WTC11 (cell line): ENCODE results near the gene ADAM12. TPM values are rescaled to one million over a fixed set of nuclear protein-coding genes. Genes with fewer than 3 reads are reported as not detected.

Experiments used
- ATAC-seq: fragments of 200-7000 bp; cut with Tn5 transposase; 2 replicates; pipeline ENCODE4 v1.10.0; 2021; ENCODE audit warnings: mild to moderate bottlenecking, moderate library complexity
- CTCF ChIA-PET: fragments of 300-600 bp; sonication (Branson Sonifier 250); formaldehyde crosslinking; loops from one replicate; lab custom pipeline; 2021; ENCODE audit warnings: antibody characterized with exemption; lab: Charles Lee
- POLR2A ChIA-PET: fragments of 350-600 bp; sonication (Branson Sonifier 250); formaldehyde crosslinking; loops from one replicate; lab custom pipeline; 2021; ENCODE audit warnings: antibody characterized with exemption; lab: Charles Lee
- DNase-seq: peaks from one replicate; pipeline ENCODE4 v3.0.0; 2021; ENCODE audit warnings: low spot score
- H3K27ac Mint-ChIP-seq: 2 replicates; pipeline ENCODE4 v1.8.0; 2021; ENCODE audit warnings: mixed read lengths
- H3K27me3 Mint-ChIP-seq: 2 replicates; pipeline ENCODE4 v1.8.0; 2021; ENCODE audit warnings: low read depth, mild to moderate bottlenecking, moderate library complexity, mixed read lengths
- H3K36me3 Mint-ChIP-seq: 2 replicates; pipeline ENCODE4 v1.8.0; 2021; ENCODE audit warnings: mixed read lengths
- H3K4me1 Mint-ChIP-seq: 2 replicates; pipeline ENCODE4 v1.8.0; 2022; ENCODE audit warnings: mixed read lengths
- H3K4me3 Mint-ChIP-seq: 2 replicates; pipeline ENCODE4 v1.8.0; 2021; ENCODE audit warnings: mild to moderate bottlenecking, moderate library complexity, mixed read lengths
- H3K9me3 Mint-ChIP-seq: 2 replicates; pipeline ENCODE4 v1.8.0; 2021; ENCODE audit warnings: mixed read lengths
- AR ChIP-seq: fragments of 250-450 bp; sonication (Bioruptor Pico); IDR thresholded peaks from 2 replicates; pipeline ENCODE4 v1.9.0; 2021; ENCODE audit warnings: mild to moderate bottlenecking
- ATF2 ChIP-seq: sonication (generic); formaldehyde crosslinking; IDR thresholded peaks from 2 replicates; pipeline ENCODE4 v1.8.1; 2022; ENCODE audit warnings: low read depth, missing genetic modification reagents, borderline replicate concordance
- ATF3 ChIP-seq: sonication (generic); formaldehyde crosslinking; conservative IDR thresholded peaks from 2 replicates; pipeline ENCODE4 v1.8.1; 2022; ENCODE audit warnings: mild to moderate bottlenecking, missing genetic modification reagents
- CDX4 ChIP-seq: fragments of 250-450 bp; sonication (Bioruptor Pico); IDR thresholded peaks from 2 replicates; pipeline ENCODE4 v1.9.0; 2021; ENCODE audit warnings: moderate library complexity, mild to moderate bottlenecking, inconsistent platforms, borderline replicate concordance
- ERG ChIP-seq: fragments of 250-450 bp; sonication (Bioruptor Pico); IDR thresholded peaks from 2 replicates; pipeline ENCODE4 v1.8.0; 2021; ENCODE audit warnings: mild to moderate bottlenecking
- ETV6 ChIP-seq: sonication (generic); formaldehyde crosslinking; IDR thresholded peaks from 2 replicates; pipeline ENCODE4 v1.8.1; 2022; ENCODE audit warnings: mild to moderate bottlenecking, missing genetic modification reagents
- FOXP1 ChIP-seq: sonication (generic); formaldehyde crosslinking; IDR thresholded peaks from 2 replicates; pipeline ENCODE4 v1.8.0; 2022; ENCODE audit warnings: missing genetic modification reagents, mild to moderate bottlenecking, moderate library complexity, borderline replicate concordance
- FOXP4 ChIP-seq: sonication (generic); formaldehyde crosslinking; IDR thresholded peaks from 2 replicates; pipeline ENCODE4 v1.8.0; 2022; ENCODE audit warnings: mild to moderate bottlenecking, missing genetic modification reagents
- GRHL2 ChIP-seq: fragments of 250-450 bp; sonication (Bioruptor Pico); IDR thresholded peaks from 2 replicates; pipeline ENCODE4 v1.8.0; 2022; ENCODE audit warnings: mild to moderate bottlenecking, moderate library complexity; ENCODE audit not compliant: insufficient replicate concordance, severe bottlenecking
- MAX ChIP-seq: sonication (generic); formaldehyde crosslinking; IDR thresholded peaks from 2 replicates; pipeline ENCODE4 v1.8.0; 2022; ENCODE audit warnings: mild to moderate bottlenecking, missing genetic modification reagents
- MYBL2 ChIP-seq: sonication (generic); formaldehyde crosslinking; IDR thresholded peaks from 2 replicates; pipeline ENCODE4 v1.8.1; 2023; ENCODE audit warnings: mild to moderate bottlenecking, moderate library complexity, missing genetic modification reagents
- NFE2L1 ChIP-seq: sonication (generic); formaldehyde crosslinking; IDR thresholded peaks from 2 replicates; pipeline ENCODE4 v1.8.1; 2023; ENCODE audit warnings: missing genetic modification reagents
- SMAD4 ChIP-seq: sonication (generic); formaldehyde crosslinking; IDR thresholded peaks from 2 replicates; pipeline ENCODE4 v1.8.0; 2022; ENCODE audit warnings: mild to moderate bottlenecking, missing genetic modification reagents
- SP1 ChIP-seq: sonication (generic); formaldehyde crosslinking; conservative IDR thresholded peaks from 2 replicates; pipeline ENCODE4 v1.8.1; 2022; ENCODE audit warnings: missing genetic modification reagents
- USF2 ChIP-seq: sonication (generic); formaldehyde crosslinking; IDR thresholded peaks from 2 replicates; pipeline ENCODE4 v1.8.1; 2023; ENCODE audit warnings: mild to moderate bottlenecking, missing genetic modification reagents, moderate library complexity
- ZNF219 ChIP-seq: sonication (generic); formaldehyde crosslinking; IDR thresholded peaks from 2 replicates; pipeline ENCODE4 v1.8.0; 2023; ENCODE audit warnings: missing genetic modification reagents, mild to moderate bottlenecking, borderline replicate concordance
- ZNF396 ChIP-seq: fragments of 250-450 bp; sonication (Bioruptor Pico); IDR thresholded peaks from 2 replicates; pipeline ENCODE4 v1.8.0; 2021; ENCODE audit warnings: mild to moderate bottlenecking, moderate library complexity, borderline replicate concordance
- ZNF416 ChIP-seq: fragments of 250-450 bp; sonication (Bioruptor Pico); IDR thresholded peaks from 2 replicates; pipeline ENCODE4 v1.9.0; 2021; ENCODE audit warnings: mild to moderate bottlenecking, inconsistent platforms
- ZNF423 ChIP-seq: fragments of 250-450 bp; sonication (Bioruptor Pico); IDR thresholded peaks from 2 replicates; pipeline ENCODE4 v2.1.2; 2022; ENCODE audit warnings: mild to moderate bottlenecking, moderate library complexity
- ZNF671 ChIP-seq: fragments of 250-450 bp; sonication (Bioruptor Pico); IDR thresholded peaks from 2 replicates; pipeline ENCODE4 v1.8.0; 2021; ENCODE audit warnings: mild to moderate bottlenecking
- total RNA-seq: library from RNA; stranded (reverse); gene quantifications from 3 replicates; pipeline ENCODE4 v1.2.3, GENCODE V29; 2021

ADAM12 gene
- total RNA-seq, 1 experiment from 2014 or later: 0.22 TPM

- ChIA-PET POLR2A (no interaction called here), CTCF (no interaction called here)
- 0 out of 2 replicates have a peak, but pooled peaks cover 3% of the 10 kb centered on the region for H3K9me3 Mint-ChIP-seq
- DNase-seq: no peak
- no peak for ATAC-seq
- H3K27ac Mint-ChIP-seq: no peak overlapping the region
- H3K27me3 Mint-ChIP-seq: no peaks in the 10 kb centered on the region
- TF ChIP-seq ATF3 (CRISPR knock-in tag) (no peak), FOXP1 (CRISPR knock-in tag) (no peak), SMAD4 (CRISPR knock-in tag) (no peak), ZNF423 (CRISPR knock-in tag) (no peak), ERG (no peak), ZNF671 (CRISPR knock-in tag) (no peak), ETV6 (CRISPR knock-in tag) (no peak), MYBL2 (CRISPR knock-in tag) (no peak), NFE2L1 (CRISPR knock-in tag) (no peak), FOXP4 (CRISPR knock-in tag) (no peak), ZNF416 (CRISPR knock-in tag) (no peak), ZNF219 (CRISPR knock-in tag) (no peak), ZNF396 (no peak), ATF2 (CRISPR knock-in tag) (no peak), GRHL2 (CRISPR knock-in tag) (no peak), MAX (CRISPR knock-in tag) (no peak), USF2 (CRISPR knock-in tag) (no peak), CDX4 (CRISPR knock-in tag) (no peak)
- no peak overlapping the region for H3K4me3 Mint-ChIP-seq
- H3K36me3 Mint-ChIP-seq: no peaks in the 10 kb centered on the region
- H3K4me1 Mint-ChIP-seq: peaks cover 9% of the 10 kb centered on the region
These were observed 19.6 kb upstream of the ADAM12 start for GRCh38 chr10:126407831-126408230.

GRCh38 chr10:126405239-126405775 lies 17.0 kb upstream of the ADAM12 start:
- Mint-ChIP-seq H3K4me1 (peaks cover 9% of the 10 kb centered on the region), H3K9me3 (0 out of 2 replicates have a peak, but pooled peaks cover 3% of the 10 kb centered on the region), H3K27ac (no peak overlapping the region), H3K27me3 (no peaks in the 10 kb centered on the region), H3K36me3 (no peaks in the 10 kb centered on the region), H3K4me3 (no peak overlapping the region)
- ATAC-seq (no peak), DNase-seq (no peak)
- TF ChIP-seq SP1 (no peak), AR (CRISPR knock-in tag) (no peak)
- CTCF ChIA-PET: interaction anchor here (1.1 kb wide), 1 partner anchor 193 kb away, joined by 3 read pairs; no protein-coding TSS in a partner anchor
- POLR2A ChIA-PET: no interaction called here
